Ovary (tissue), 3 donors: Measurements from ENCODE around the gene TAF11L2.
"Not testable (repeated sequence)": the region's sequence is repeated elsewhere in the genome, so short reads cannot be mapped to it uniquely, and the experiment has no call there.

Experiments used
- CTCF ChIP-seq, 3 donors: fragments of 450-650 bp in 2 of 3; fragments of 200-600 bp in 1 of 3; IDR thresholded peaks; one replicate each; pipeline versions ENCODE4 v1.5.1 to v1.8.0; 2016 to 2022; ENCODE audit warnings: antibody characterized with exemption in 3 of 3, mild to moderate bottlenecking in 1 of 3
- EP300 ChIP-seq: sonication (generic); formaldehyde crosslinking; IDR thresholded peaks from one replicate; pipeline ENCODE4 v1.6.1; 2017; ENCODE audit warnings: antibody characterized with exemption
- POLR2A ChIP-seq: fragments of 450-650 bp; IDR thresholded peaks from one replicate; pipeline ENCODE4 v1.6.1; 2017; ENCODE audit warnings: antibody characterized with exemption, mild to moderate bottlenecking, moderate library complexity
- donor health status: DM: no; HTN: no; CAD: no.

DNA sequence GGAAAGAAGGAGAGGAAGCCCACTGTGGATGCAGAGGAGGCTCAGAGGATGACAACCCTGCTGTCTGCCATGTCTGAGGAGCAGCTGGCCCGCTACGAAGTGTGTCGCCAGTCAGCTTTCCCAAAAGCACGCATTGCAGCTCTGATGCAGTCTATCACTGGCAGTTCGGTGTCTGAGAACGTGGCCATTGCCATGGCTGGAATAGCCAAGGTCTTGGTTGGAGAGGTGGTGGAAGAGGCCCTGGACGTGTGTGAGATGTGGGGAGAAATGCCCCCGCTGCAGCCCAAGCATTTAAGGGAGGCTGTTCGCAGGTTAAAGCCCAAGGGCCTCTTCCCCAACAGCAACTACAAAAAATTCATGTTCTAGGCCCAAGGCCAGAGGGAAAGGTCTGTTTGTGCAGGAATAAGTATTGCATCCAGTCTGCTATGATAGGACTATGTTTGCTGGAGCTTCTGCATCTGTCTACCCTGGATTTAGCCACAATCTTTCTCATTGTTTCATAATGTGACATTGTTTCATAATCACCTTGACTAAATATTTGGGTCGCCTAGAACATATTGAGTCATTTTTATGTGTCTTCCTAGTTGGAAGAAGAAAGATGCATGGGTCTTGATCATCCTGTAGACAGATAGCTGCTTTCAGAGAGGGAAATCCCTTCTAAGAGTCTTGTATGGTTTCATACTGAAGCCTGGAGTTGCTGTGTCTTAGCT is 11.4 kb upstream of the TAF11L2 start:
- not testable (repeated sequence) for TF ChIP-seq CTCF (IDR thresholded peaks at IDR 0.05); POLR2A; EP300
